Activated gamma-delta T cell (primary cell): ENCODE measurements around the gene SINHCAF.

Experiments
- DNase-seq: peaks from one replicate; lab custom pipeline; 2025; lab: John Stamatoyannopoulos, UW

The SINHCAF gene

DNA sequence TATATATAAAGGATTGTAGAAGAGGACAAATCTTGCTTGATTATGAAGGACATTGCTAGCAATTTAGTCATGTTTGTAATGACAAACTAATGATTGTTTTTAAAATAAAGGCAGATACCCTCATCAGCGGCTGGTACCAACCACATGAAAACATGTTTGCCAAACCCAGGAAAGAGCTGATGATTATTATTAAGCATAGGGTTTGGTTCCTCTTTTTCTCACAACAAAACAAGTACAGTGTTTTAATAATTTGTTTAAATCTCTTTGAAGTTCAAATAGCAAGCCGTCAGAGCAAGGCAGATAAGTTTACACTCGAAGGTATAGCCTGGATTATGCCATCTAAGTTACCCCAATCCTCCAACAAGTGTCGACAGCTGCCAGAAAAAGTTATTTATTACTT is 5.3 kb upstream of the SINHCAF start:
- no peak for DNase-seq

DNA sequence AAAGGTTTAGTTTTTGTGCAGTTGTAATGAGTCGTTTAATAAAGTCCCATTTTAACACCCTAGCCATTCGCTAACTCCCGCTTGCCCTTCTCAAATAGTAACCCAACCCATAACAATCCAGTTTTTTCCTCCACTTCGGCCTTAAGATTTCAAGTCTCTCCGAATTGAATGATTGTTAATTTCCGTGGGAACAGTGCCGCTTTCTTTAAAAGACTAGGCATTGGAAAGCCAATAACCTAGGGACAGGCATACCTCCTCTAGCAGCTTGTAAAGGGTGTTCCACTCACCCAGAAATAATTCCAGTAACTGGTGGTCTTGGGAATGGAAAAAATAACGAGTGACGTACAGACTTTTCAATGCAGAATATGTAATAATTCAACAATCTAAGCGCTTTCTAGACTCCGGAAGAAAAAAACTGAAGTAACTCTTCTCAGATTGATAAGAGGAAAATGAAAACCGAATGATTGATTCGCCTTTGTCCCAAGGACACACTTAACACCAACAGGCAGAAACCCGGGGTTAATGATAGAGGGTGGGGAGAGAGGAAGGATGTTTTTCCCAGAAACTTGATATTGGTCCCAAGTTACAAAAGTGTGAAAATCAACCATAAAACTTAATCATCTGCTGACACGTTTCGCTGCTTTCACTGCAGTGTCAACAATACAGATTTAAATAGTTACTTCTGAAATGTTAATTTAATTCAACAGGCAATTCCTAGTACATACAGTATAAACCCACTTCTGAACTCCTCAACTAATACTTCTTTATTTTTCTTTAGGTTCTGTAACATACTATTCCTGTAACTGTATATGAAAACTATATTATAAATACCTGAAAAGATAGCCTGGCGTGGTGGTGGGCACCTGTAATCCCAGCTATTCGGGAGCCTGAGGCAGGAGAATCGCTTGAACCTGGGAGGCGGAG is 1.0 kb upstream of the SINHCAF start:
- DNase-seq, result no peak

DNA sequence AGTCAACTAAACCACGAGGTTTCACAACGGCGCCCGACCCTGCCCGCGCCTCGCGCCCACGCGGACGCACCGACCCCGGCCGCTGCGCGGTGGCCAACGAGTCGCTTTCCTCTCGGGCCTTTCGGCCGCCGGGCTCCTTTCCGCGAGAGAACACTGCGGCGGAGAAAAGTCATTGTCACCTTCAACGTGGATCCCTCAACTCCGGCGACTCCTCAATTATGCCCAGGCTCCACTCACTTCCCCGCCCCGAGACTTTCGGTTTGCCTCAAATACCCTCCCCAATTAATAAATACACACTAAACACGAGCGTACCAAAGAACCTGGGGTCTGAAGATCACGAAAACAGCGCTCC is 450 bp downstream of the SINHCAF start:
- DNase-seq, result no peak

DNA sequence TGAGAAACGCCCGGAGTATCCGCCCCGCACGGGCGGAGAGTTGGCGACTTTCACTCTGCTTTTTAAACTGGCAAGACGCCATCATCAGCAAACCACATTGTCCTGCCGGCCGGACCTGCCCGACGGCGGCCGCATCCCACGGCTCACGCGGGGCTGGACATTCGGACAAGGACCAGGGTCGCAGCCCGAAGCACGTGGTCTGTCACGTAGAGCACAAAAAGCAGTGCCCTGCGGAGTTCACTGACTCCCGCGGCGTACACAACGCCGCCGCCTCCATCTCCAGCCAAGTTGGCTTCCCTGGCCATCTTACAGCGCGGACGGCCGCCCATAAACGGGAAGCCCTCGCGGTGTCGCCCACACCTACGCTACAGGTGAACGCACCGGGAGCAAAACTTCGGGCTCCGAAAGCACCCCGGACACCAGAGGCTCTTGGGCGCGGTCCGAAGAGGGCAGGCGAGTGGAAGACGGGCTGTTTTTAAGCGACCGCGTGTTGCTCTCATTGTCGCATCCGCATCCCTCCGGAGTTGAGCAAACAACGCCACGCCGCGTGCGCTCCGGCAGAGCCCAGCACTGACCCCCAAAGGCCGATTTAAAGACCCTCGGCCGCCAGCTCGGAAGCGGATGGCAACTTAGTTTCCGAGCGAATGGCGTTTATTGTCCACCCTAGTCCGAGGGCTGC is 966 bp downstream of the SINHCAF start:
- peak; percentile 15 for DNase-seq

DNA sequence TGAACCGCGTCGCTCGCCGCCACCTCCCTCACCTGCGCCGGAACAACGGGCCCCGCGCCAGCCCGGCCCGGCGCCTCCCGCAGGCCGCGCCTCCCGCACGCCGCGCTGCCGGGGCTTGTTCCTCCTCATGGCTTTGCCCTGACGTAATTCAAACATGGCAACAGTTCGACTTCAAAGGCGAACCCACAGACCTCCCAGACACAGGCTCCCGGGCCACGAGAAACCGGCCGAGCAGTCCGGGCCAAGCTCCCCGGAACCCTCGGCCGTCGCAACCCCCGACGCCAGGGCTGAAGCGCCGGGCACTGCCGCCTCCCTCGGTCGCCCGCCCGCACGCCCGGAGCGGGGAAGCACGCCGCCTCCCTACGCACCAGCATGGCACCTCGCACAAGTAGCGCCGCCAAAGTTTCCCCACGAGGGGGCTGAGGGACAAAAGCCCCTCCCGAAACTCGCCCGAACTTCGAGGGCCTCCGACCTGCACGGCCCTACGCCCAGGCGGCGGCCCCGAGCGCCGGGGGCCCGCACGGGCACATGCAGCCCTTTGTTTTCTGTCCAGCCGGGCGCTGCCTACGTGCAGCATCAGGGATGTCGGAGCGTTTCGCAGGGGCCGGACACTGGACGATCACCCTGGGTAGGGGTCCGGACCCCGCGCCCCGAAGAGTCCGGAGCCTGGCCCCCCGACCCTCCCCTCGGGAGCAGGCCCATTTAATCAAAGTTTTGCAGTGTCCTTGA is 1.7 kb downstream of the SINHCAF start:
- DNase-seq, result peak; percentile 64

DNA sequence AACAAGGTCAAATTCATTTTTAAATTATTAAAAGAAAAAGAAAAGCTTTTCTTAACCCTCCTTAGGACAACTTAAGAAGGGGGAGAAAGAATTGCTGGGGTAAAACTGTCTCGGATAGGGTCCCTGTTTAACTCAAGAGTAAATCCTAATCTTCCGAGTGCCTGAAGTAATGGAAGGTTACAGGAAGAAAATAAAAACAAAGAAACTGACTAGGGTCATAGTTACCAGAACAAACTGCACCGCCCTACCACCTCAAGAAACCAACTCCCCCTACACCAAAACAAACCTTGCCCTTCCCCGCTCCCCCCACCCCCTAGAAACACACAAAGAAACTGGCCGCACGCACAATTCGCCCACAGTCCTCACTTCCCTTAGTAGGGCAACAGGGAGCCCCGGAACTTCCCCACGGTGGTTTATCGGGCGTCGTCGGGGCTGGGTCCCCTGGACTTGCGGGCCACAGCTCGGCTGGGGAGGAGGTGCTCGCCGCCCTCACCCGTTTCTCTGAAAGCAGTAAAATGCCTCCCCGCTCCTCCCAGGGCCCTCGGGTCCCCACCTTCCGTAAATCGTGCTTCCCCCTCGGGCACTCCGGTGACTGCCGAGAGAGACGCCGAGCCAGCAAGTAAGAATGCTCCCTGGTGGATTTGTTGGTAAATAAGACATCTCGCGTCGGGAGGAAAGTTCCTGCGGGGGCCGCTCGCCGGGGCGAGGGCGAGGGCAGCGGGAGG is 2.4 kb downstream of the SINHCAF start:
- peak; percentile 45 for DNase-seq

DNA sequence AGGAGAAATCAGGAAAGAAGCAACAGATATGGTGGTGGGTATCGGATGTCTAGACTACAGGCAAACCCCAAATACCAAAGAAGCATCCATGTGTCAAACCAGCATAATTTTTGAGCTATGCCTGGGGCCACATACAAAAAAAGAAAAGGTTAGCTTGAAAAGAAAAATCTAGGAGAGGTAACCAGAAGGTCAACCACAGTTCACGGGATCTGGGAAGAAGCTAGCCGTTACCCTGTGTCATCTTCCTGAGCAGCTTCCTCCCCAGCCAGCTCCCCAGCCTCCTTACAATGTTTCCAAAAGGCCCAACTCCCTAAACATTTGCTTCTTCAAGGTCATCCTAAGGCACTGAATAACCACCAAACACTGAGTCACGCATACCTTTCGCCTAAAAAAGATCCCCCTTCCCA is 3.1 kb downstream of the SINHCAF start:
- no peak for DNase-seq

DNA sequence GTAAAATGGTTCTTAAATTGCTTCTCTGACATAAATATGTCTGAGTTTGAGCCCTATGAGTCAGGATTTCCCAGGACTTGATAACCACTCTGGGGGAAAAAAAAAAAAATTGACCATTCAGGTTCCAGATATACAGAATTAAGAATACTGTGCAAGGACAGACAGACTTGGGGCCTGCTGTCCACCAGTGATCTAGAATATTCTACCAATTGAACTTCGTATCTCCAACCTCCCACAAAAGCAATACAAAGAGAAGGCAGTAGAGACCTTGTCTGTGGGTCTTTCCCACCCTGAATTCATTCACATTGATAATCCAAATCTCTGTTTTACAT is 4.1 kb downstream of the SINHCAF start:
- DNase-seq, result no peak

DNA sequence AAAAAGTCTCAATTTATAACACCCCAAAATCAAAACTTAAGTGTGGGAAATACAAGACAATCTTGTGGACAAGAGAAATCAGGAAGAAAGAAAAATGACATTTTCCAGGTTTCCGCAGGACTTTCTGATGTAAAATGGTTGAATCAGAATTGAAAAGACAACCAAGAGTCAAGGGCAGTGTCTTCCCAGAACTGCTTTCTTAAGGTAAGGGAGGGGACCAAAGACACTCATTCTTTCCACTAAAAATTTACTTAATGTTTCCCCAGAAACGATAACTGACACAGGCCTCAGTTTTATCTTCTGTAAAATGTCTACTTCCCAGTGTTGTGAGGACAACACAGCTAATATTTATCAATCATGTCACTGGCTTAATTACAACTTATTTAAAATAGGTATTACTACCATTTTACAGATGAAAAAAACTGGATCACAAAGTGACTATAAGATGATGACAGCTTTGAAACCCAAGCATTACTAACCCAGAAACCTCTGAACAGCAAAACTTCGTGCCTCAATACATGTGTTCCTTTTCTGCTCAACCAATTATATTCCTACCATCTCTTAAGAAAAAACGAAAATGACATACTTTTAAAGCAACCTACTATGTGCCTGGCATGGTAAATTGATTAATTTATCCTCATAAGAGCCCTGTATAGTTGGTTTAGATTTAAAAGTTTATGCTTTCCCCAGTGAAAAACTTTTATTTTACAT is 4.6 kb downstream of the SINHCAF start:
- DNase-seq, result no peak

DNA sequence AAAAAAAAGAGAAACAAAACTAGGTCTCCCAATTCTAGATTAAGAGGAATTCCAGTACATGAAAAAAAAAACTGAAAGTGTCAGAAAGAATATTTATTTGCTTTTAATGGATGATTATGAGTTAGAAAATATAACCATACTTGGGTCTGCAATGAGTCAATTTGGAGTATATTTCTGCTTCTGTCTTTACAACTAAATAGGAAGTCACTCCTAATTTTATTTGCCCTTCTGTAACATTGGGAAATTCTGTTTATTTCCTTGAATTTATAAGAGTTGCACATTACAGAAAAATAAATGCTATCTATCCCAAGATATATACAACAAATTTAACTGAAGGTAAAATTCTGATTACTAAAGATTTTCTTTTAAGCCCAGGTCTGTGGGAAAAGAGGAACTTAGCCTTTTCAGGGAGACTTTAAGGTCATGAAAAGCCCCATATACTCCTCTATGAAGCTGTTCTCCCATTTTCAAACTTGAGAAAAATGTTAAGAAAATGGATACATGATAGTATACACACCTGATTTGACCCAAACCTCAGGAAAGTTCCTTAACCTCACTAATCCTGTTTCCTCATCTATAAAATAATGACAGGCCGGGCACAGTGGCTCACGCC is 7.2 kb downstream of the SINHCAF start:
- DNase-seq, result no peak

DNA sequence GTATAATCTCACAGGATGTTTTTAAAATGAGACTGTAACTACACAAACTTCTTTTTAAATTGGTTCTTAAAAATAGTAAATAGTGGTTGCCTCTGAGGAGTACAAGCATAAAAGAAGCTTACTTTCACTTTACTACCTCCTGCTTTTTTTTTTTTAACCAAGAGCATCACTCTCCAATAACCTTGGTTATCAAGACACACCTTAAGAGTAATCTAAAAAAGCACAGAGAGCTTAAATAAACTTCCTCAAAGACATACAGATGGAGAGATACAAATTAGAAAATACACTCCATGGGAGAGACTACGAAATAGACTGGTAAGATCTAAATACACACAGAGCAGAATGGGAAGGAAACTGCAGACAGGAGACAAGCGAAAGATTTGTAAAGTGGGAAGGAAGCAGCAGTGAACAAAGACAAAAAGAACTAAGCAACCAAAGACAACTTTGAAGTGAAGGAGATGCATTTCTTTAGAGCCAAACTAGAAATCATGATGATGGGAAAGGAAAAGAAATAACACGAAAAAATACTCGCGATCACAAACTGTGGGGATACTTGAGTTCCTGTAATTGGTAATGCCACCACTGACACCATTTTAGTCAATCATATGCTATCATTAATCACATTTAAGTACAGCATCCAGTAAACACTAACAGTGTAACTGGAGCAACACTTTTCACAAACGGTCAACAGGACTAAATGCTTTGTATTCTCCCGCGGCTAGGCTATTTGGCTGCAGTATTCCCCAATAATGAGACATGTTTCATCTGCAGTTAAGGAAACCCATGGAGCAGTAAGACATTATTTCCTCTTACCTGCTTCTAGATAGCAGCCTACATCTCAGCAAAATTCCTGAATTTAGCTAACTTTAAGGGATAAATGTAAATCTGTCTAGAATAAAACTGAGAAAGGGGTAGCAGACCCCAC is 8.2 kb downstream of the SINHCAF start:
- DNase-seq, result no peak

DNA sequence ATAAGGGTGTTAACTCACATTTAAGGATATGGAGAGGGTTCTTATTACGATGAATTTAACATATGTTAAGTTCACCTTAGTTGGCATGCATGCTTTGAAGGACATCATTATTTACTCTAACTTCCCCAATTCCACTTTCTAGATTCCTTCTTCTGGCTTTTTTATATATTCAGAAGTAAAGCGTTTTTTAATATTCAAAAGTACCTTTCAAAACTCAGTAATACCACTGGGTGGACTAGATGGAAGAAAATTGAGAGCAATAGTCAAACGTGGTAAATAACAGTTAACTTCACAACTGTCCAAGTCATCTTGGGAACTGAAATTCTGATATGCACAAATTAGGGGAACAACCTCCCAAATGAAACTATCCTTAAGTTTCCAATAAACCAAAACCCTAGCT is 9.1 kb downstream of the SINHCAF start:
- no peak for DNase-seq

DNA sequence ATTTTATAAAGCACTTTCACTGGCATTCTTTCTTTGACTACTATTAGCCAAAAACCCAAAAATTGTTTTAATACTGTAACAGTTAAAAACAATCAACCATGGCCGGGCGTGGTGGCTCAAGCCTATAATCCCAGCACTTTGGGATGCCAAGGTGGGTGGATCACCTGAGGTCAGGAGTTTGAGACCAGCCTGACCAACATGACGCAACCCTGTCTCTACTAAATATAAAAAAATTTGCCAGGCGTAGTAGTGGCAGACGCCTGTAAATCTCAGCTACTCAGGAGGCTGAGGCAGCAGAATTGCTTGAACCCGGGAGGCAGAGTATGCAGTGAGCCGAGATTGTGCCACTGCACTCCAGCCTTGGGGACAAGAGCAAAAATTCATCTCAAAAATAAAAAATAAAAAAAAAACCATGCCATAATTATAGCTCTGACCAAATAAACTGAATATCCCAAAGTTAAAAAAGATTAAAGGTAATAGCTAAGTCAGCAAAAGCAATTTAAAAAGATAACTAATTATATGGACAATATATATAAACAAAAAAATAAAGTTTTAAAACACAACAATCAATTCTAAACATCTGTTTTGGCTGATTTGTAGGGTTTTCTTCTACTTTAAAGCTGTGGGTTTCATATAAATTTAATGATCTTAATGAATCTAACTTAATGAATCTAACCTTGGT is 10.0 kb downstream of the SINHCAF start:
- DNase-seq, result no peak

DNA sequence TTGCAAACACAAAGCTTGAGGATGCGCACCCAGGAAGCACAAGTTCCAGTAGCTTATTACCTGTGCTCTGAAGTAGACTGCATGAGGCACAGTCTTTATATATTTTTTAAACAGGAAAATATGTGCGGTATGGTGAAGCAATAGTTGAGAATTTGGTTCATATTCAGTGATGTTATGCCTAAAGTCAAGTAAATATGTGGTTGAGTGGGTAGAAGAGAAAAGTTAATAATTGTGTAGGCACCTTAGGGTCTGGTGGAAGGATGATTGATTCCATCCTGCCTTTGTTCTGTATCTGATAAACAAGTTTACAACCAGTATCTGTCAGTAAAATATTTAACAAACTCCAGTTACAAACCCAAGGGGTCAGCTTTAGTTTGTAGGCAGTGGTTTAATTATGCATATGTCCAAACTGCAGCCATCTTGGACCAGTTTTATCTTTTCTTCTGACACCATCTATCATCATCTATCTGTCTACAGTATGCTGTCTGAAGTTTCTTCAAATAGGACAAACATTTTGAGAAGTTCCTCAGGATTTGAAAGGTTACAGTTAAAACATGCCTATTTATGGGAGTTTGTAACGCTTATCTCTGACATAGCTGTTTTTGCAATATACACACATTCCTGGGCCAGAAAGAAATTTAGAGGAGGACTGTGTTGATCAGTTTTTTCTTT is 10.8 kb downstream of the SINHCAF start:
- no peak for DNase-seq

DNA sequence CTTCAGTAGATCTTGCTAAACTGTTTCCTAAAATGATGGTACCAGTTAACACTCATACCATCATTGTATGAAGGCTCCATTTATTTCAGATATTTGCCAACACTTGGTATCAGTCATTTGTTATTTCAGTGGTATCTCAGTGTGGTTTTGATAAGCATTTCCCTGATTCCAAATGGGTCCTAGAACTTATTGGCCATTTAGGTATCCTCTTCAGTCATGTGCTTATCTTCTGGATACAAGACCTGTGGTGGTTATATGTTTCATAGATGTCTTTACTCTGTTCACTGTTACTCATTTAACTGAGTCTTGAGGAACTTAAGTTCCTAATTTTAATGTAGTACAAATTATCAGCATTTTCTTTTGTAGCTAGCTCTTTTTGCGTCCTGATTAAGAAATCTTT is 13.5 kb downstream of the SINHCAF start:
- no peak for DNase-seq

DNA sequence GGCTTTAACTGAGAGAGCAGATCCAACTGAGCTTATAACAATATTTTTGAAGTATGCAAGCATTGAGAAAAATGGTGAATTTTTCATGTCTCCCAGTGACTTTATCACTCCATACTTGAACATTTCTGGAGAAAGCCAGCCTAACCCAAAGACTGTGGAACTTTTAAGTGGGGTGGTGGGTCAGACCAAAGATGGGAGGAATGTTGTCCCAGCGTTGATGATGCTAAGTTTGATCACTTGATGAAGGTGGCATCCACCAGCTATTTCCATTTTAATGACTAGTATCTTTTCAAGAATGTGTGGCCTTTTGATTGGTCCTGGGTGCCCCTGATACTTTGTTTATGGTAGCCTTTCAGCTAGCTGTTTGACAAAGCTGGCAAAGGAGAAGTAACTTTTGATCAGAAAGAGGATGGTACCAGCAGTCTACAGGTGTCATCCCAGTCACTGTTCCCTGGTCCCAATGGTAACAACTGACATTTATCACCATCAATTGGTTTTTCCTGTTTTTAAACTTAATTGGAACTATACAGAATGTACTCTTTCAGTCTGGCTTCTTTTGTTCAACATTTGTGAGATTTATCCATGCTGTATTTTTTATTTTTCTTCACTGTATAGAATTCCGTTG is 14.2 kb downstream of the SINHCAF start:
- no peak for DNase-seq

DNA sequence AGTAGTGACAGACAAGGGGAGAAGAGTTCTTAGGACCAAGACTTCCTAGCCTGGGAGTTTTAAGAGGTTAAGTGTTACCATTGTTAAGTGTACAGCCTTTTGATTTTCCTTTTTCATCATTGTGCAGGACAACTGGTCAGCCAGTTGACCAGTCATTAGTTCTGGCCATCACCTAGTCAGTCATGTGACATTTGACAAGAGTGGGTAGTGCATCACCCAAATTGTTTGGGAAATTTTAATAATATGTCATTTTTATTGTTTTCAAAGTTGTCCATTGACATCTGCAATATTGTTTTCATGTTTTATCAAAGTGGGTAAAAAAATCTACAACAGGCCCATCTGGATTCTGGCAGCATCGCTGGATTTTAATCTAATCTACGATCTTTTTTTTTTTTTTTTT is 15.5 kb downstream of the SINHCAF start:
- no peak for DNase-seq

DNA sequence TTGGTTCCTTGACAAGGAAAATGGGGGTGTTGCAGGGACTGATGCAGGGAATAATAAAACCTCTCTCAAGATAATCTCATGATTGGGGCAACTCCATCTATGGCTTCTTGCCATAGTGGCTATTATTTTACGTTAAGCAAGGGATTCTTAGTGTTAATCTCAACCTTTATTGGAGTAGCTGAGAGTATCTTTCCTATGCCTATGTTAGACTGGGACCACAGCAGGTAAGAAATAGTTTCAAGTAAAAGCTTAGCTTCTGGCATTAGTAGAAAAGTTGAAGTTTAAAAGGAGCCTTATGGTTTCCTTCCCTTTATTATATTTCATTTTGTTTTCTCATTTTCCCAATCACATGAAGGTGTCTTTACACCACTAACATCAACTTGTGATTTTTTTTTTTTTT is 16.7 kb downstream of the SINHCAF start:
- DNase-seq, result no peak
